Hepatic stellate cell (primary cell): ENCODE measurements around the gene SAMHD1.
"Not testable (repeated sequence)": the region's sequence is repeated elsewhere in the genome, so short reads cannot be mapped to it uniquely, and the experiment has no call there.

Experiments
- DNase-seq: peaks from one replicate; pipeline ENCODE4 v3.0.0; 2011; ENCODE audit warnings: low spot score

Gene SAMHD1

GRCh38 chr20:36854348-36855240, 96.9 kb downstream of the SAMHD1 start:
- DNase-seq: no peak

DNA sequence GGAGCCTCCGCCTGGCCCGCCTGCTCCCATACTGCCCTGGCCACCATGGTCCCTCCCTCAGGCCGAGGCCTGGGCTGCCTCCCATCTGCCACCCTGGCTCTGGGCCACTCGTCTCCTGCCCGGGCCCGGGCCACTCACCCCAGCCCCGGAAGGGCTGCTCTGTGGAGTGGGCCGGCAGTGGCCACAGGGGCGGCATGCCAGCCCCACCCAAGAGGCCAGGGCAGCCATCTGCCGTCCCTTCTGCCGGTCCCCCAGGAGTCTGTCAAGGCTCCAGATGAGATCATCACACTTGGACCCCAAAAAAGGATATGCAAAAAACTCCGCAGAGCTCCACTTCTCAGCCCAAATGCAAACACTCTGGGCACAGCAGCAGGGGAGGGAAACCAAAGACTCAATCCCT, 99.3 kb downstream of the SAMHD1 start:
- DNase-seq: no peak

- no peak for DNase-seq
These were observed 100.0 kb downstream of the SAMHD1 start for GRCh38 chr20:36851490-36851889.

DNA sequence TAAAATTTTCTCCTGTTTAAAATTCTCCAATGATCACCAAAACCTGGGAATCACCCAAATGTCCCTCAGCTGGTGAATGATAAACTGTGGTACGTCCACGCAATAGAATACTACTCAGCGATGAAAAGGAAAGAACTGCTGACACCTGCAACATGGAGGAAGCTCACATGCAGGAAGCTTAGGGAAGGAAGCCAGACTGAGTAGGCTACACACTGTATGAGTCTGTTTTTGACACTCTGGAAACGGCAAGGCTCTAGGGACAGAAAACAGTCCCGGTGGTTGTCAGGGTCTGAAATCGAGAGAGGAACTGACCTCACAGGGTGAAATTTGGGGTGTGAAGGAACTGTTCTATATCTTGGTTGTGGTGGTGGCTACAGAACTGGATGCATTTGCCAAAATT, 100.7 kb downstream of the SAMHD1 start:
- DNase-seq: no peak

- no peak for DNase-seq
These were observed 102.0 kb downstream of the SAMHD1 start for GRCh38 chr20:36849333-36850065.

- DNase-seq: no peak
These were observed 102.8 kb downstream of the SAMHD1 start for GRCh38 chr20:36848677-36849076.

DNA sequence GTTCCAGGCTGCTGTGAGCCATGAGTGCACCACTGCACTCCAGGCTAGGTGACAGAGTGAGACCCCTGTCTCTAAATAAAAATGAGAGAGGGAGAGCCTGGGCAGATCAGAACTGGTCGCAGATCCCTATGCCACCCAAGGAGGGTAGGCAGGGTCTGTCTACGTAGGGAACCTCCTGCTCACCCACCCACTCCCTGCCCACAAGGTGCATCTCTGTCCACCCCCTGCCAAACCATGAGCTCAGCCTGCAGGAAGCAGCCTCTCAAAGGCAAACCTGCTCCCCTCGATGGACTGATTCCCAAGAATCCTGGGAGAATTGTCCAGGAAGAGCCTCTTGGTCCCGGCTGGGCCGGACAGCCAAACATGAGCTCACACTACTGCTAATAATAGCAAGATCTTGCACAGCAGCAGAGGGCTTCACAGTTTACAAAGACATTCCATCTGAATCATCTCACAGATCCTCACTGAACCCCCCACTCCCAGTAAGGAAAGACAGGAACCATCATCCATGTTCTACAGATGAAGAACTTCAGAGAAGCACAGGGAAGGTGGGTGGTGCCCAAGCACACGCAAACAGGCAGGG, 103.3 kb downstream of the SAMHD1 start:
- DNase-seq: peak; percentile 93

DNA sequence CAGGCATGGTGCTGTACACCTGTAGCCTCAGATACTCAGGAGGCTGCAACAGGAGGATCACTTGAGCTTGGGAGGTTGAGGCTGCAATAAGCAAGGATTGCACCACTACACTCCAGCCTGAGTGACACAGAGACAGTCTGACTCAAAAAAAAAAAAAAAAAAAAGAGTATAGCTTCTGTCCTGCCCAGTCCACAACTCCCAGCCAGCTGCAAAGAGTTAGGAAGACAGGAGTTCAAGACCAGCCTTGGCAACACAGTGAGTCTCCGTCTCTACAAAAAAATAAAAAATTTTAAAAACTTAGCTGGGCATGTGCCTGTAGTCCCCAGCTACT, 103.8 kb downstream of the SAMHD1 start:
- no peak for DNase-seq

GRCh38 chr20:36847009-36847709, 104.3 kb downstream of the SAMHD1 start:
- DNase-seq: peak; percentile 87

GRCh38 chr20:36845288-36845971, 106.1 kb downstream of the SAMHD1 start:
- DNase-seq: no peak

DNA sequence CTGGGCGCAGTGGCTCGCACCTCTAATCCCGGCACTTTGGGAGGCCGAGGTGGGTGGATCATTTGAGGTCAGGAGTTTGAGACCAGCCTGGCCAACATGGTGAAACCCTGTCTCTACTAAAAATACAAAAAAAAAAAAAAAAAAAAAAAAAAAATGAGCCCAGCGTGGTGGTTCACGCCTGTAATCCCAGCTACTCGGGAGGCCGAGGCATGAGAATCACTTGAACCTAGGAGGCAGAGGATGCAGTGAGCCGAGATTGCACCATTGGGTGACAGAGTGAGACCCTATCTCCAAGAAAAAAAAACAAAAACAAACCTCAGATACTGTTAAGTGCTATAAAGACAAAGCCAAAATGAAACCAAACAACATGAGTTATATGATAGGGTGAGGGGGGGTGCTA, 110.5 kb downstream of the SAMHD1 start:
- not testable (repeated sequence) for DNase-seq
